OCI-LY7 (cell line): Measurements from ENCODE around the gene UBE2E3.

Experiments used
- CTCF ChIP-seq: fragments of 200-600 bp; sonication (generic); conservative IDR thresholded peaks from 2 replicates; pipeline ENCODE4 v1.5.1; 2014; ENCODE audit warnings: mild to moderate bottlenecking, antibody characterized with exemption, low read length, moderate library complexity, mixed read lengths
- EZH2phosphoT487 ChIP-seq: fragments of 200-600 bp; sonication (generic); IDR thresholded peaks from 2 replicates; pipeline ENCODE4 v1.6.1; 2018; ENCODE audit warnings: low read depth, borderline replicate concordance, mild to moderate bottlenecking, mixed run types, antibody characterized with exemption, low read length, moderate library complexity, mixed read lengths

GRCh38 chr2:180962727-180963314, 17.6 kb upstream of the UBE2E3 start:
- TF ChIP-seq CTCF (no peak), EZH2phosphoT487 (no peak)
